GM12892 (cell line): ENCODE results near the gene DNAJC12.

Experiments used
- POLR2A ChIP-seq: IDR thresholded peaks from 2 replicates; pipeline ENCODE4 v1.6.1; 2011; ENCODE audit warnings: low read depth, low read length, control low read depth
- POLR2AphosphoS5 ChIP-seq: IDR thresholded peaks from 2 replicates; pipeline ENCODE4 v1.6.1; 2011; ENCODE audit warnings: low read depth, low read length, control low read depth
- TAF1 ChIP-seq: IDR thresholded peaks from 2 replicates; pipeline ENCODE4 v1.6.1; 2011; ENCODE audit warnings: low read depth, mild to moderate bottlenecking, control low read depth, low read length, borderline replicate concordance

DNA sequence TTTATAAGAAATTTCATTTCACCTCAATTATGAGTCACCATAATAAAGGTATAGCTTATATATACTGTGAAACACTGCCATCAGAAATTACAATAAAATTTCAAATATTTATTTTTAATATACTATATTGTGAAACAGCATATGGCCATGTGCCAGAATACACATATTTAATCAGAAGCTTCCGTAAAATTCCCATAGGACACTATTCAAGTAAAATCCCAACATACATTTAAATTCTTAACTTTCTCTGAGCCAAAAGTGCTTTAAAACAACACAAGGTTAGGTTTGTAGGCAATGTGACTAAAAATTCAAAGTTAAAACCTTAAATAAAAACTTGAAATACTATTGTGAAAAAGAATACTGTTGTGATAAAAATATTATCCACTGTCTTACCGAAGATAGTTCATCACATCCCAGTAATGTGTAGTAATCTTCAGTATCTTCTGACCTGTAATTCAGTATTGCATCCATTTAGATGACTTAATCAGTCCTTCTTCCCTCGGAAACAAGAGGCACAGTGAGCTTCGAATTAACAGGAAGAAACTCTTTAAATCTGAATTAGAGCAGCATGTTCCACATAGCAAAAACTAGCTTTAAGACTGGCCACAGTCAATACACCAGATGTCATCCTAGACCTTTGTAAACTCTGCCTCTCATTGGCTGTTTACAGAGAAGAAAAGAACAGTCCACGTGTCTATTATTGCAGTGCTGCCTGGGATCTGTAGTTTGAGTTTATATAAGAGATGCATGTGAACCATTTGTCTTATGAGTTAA is at the start of gene DNAJC12:
- TF ChIP-seq POLR2AphosphoS5 = no peak
- no peak for TF ChIP-seq TAF1
- TF ChIP-seq POLR2A = no peak
